ENCODE data around the gene GAREM1.

DNA sequence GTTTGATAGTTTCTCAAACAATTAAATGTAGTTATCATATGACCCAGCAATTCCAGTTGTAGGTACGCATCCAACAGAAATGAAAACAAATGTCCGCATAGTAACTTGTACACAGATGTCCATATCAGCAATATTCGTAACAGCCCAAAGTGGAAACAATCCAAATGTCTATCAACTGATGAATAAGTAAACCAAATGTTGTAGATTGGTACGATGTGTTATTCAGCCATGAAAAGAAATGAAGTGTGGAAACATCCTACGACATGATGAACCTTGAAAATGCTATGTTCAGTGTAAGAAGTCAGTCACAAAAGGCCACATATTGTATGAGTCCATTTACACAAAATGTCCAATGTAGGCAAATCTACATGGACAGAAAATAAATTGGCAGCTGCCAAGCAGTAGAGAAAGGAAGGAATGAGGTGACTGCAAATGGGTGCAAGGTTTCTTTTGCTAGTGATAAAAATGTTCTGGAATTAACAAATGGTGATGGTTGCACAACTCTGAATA, 26.9 kb downstream of the GAREM1 start:
- TF ChIP-seq POLR2AphosphoS5 (IDR thresholded peaks at IDR 0.05) (no peak), POLR2A (IDR thresholded peaks at IDR 0.05) (no peak)
- TF ChIP-seq, protein P1, sequence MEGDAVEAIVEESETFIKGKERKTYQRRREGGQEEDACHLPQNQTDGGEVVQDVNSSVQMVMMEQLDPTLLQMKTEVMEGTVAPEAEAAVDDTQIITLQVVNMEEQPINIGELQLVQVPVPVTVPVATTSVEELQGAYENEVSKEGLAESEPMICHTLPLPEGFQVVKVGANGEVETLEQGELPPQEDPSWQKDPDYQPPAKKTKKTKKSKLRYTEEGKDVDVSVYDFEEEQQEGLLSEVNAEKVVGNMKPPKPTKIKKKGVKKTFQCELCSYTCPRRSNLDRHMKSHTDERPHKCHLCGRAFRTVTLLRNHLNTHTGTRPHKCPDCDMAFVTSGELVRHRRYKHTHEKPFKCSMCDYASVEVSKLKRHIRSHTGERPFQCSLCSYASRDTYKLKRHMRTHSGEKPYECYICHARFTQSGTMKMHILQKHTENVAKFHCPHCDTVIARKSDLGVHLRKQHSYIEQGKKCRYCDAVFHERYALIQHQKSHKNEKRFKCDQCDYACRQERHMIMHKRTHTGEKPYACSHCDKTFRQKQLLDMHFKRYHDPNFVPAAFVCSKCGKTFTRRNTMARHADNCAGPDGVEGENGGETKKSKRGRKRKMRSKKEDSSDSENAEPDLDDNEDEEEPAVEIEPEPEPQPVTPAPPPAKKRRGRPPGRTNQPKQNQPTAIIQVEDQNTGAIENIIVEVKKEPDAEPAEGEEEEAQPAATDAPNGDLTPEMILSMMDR (IDR thresholded peaks at IDR 0.05), result no peak
